ENCODE results near the gene SENP6. TPM values are rescaled to one million over a fixed set of nuclear protein-coding genes. Genes with fewer than 3 reads are reported as not detected.
A peak's percentile ranks its signal among the peaks of the same experiment; 100 is the strongest.

SENP6 gene
- polyA plus RNA-seq, 1 donor, result 93.0 TPM

DNA sequence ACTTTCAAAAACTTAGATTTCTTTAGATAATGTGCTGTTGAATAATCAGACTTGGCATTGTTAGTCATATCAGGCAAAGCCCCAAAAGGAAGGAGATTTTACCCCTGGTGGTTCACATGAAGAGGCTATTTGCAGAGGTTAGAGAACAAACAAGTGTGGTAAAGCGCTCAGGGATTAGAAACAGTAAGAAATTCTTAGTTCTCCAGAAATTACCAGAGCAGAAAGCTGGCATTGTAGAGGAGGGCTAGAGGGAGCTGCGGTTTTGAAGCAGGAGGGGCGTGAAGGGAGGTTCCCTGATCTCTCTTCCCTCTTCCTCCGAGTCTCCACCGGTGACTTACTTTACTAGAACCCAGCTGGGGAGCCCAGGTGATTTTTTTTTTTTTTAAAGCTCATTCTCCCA lies 157.5 kb downstream of the SENP6 start:
- H3K4me3 ChIP-seq (ENCODE audit: low read length), result no peak overlapping the region
- H3K27ac ChIP-seq (ENCODE audit: low read length), result no peak overlapping the region
- DNase-seq, result no peak
- H3K36me3 ChIP-seq (ENCODE audit: control insufficient read depth, insufficient read depth, low read length), result peaks cover 5% of the 10 kb centered on the region
- WGBS (ENCODE audit: insufficient coverage, low lambda C conversion rate), result 60% methylated on average over 1 of the region's 5 CpGs
- no peaks in the 10 kb centered on the region for H3K27me3 ChIP-seq (ENCODE audit: control insufficient read depth, insufficient read depth, low read length)
- peaks cover 9% of the 10 kb centered on the region for H3K4me1 ChIP-seq (ENCODE audit: control insufficient read depth, insufficient read depth, low read length)
- no peaks in the 10 kb centered on the region for H3K9me3 ChIP-seq (ENCODE audit: control insufficient read depth, low read depth, low read length)

DNA sequence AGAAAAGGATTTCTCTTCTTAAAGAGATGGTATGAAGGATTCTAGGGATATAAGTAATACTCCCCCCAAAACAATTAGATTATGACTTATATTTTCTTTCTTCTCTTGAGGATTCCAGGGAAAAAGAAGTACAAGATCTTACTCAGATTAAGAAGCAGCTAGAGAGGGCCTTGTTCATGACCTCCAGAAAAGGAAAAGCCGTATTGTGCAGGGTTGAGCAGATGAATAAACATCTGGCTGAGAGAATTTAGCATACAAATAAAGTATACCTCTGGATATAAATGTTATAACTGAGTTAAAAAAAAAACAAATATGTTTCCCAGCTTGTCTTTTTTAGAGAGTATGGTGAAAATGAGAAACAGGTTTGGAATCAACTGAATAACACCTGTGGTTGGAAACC lies 158.6 kb downstream of the SENP6 start:
- Histone ChIP-seq H3K27ac (ENCODE audit: low read length) (no peak overlapping the region), H3K27me3 (ENCODE audit: control insufficient read depth, insufficient read depth, low read length) (no peaks in the 10 kb centered on the region), H3K4me3 (ENCODE audit: low read length) (no peak overlapping the region), H3K36me3 (ENCODE audit: control insufficient read depth, insufficient read depth, low read length) (peaks cover 3% of the 10 kb centered on the region), H3K9me3 (ENCODE audit: control insufficient read depth, low read depth, low read length) (no peaks in the 10 kb centered on the region), H3K4me1 (ENCODE audit: control insufficient read depth, insufficient read depth, low read length) (peaks cover 9% of the 10 kb centered on the region)
- DNase-seq, result no peak
- 57% methylated on average over 1 of the region's 1 CpG for WGBS (ENCODE audit: insufficient coverage, low lambda C conversion rate)

DNA sequence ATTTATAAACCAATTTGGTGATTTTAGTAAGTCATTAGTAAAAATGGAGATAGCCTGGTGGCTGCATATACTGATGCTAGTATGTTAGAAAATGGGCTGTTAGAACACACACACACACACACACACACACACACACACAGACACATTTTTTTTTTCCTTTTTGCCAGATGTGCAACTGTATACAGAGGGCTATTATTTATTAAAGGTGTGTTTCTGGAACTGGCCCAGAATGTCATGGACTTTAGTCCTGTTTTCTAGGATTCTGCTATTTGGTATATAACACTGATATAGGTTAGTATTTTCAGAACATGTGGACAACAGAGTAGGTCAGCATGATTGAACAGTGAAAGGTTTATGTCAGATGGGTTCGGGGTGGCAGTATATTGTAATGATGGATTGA lies 159.8 kb downstream of the SENP6 start:
- Histone ChIP-seq H3K27me3 (ENCODE audit: control insufficient read depth, insufficient read depth, low read length) (no peaks in the 10 kb centered on the region), H3K4me3 (ENCODE audit: low read length) (no peak overlapping the region), H3K27ac (ENCODE audit: low read length) (no peak overlapping the region), H3K9me3 (ENCODE audit: control insufficient read depth, low read depth, low read length) (no peaks in the 10 kb centered on the region), H3K4me1 (ENCODE audit: control insufficient read depth, insufficient read depth, low read length) (peaks cover 9% of the 10 kb centered on the region), H3K36me3 (ENCODE audit: control insufficient read depth, insufficient read depth, low read length) (peaks cover 3% of the 10 kb centered on the region)
- DNase-seq, result peak in 1 of 2 donors; percentile 47
- WGBS (ENCODE audit: insufficient coverage, low lambda C conversion rate), result no CpG with 5 or more reads among the region's 1 CpG

DNA sequence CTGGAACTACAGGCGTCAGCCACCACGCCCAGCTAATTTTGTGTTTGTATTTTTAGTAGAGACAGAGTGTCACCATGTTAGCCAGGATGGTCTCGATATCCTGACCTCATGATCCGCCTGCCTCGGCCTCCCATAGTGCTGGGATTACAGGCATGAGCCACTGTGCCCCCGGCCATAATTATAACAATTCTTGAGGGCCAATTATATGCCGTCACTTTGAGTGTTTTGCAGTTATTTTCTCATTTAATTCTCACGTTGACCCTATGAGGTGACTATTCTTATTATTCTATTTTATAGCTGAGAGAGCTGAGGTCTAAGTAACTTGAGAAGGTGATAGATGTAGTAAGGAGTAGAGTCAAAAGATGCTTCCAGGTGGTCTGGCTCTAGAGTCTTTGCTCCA lies 160.4 kb downstream of the SENP6 start:
- Histone ChIP-seq H3K36me3 (ENCODE audit: control insufficient read depth, insufficient read depth, low read length) (peaks cover 3% of the 10 kb centered on the region), H3K9me3 (ENCODE audit: control insufficient read depth, low read depth, low read length) (no peaks in the 10 kb centered on the region), H3K27me3 (ENCODE audit: control insufficient read depth, insufficient read depth, low read length) (no peaks in the 10 kb centered on the region), H3K4me3 (ENCODE audit: low read length) (no peak overlapping the region), H3K4me1 (ENCODE audit: control insufficient read depth, insufficient read depth, low read length) (peaks cover 9% of the 10 kb centered on the region), H3K27ac (ENCODE audit: low read length) (no peak overlapping the region)
- no peak for DNase-seq
- no CpG with 5 or more reads among the region's 8 CpGs for WGBS (ENCODE audit: insufficient coverage, low lambda C conversion rate)

GRCh38 chr6:75766387-75766786 lies 164.7 kb downstream of the SENP6 start:
- Histone ChIP-seq H3K27ac (ENCODE audit: low read length) (no peak overlapping the region), H3K4me3 (ENCODE audit: low read length) (no peak overlapping the region), H3K36me3 (ENCODE audit: control insufficient read depth, insufficient read depth, low read length) (peaks cover 3% of the 10 kb centered on the region), H3K9me3 (ENCODE audit: control insufficient read depth, low read depth, low read length) (no peaks in the 10 kb centered on the region), H3K4me1 (ENCODE audit: control insufficient read depth, insufficient read depth, low read length) (peaks cover 8% of the 10 kb centered on the region), H3K27me3 (ENCODE audit: control insufficient read depth, insufficient read depth, low read length) (no peaks in the 10 kb centered on the region)
- no peak for DNase-seq

Other genes starting within 250 kb of the SENP6 start
- gene FILIP1, start 108.1 kb upstream of the SENP6 start, polyA plus RNA-seq, result 7.5 TPM
- gene MYO6, start 147.4 kb downstream of the SENP6 start, polyA plus RNA-seq, result 88.6 TPM

All from large intestine (tissue), 3 donors.